ENCODE results near the gene ANKS1A. TPM values are rescaled to one million over a fixed set of nuclear protein-coding genes. Genes with fewer than 3 reads are reported as not detected.

Gene ANKS1A
- total RNA-seq, 1 donor from 2014 or later = 17.2 TPM

DNA sequence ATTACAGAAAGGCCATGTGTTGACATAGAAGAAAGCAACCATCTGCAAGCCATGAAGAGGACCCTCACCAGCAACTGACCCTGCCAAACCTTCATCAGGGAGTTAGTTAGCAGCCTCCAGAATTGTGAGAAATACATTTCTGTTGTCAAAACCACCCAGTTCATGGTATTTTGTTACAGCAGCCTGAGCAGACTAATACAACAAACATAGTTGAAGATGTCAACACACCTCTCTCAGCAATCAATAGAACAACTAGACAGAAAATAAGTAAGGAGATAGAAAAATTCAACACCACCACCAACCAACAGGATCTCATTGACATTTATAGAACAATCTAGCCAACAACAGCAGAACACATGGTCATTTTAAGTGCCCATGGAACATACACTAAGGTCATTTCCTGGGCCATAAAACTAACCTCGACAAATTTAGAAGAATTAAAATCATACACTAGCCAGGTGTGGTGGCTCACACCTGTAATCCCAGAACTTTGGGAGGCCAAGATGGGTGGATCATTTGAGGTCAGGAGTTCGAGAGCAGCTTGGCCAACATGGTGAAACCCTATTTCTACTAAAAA lies 219.3 kb downstream of the ANKS1A start:
- no peaks in the 10 kb centered on the region for H3K4me1 Mint-ChIP-seq (ENCODE audit: low read depth)
- H3K27ac Mint-ChIP-seq (ENCODE audit: unreplicated experiment) = no peak overlapping the region
- DNase-seq (ENCODE audit: low spot score) = no peak
- H3K36me3 Mint-ChIP-seq (ENCODE audit: low read depth) = peaks cover 9% of the 10 kb centered on the region
- no peaks in the 10 kb centered on the region for H3K27me3 Mint-ChIP-seq (ENCODE audit: low read depth)
- peaks cover 26% of the 10 kb centered on the region for H3K9me3 Mint-ChIP-seq (ENCODE audit: low read depth)
- H3K4me3 Mint-ChIP-seq (ENCODE audit: unreplicated experiment) = no peak overlapping the region
- TF ChIP-seq, protein P1, sequence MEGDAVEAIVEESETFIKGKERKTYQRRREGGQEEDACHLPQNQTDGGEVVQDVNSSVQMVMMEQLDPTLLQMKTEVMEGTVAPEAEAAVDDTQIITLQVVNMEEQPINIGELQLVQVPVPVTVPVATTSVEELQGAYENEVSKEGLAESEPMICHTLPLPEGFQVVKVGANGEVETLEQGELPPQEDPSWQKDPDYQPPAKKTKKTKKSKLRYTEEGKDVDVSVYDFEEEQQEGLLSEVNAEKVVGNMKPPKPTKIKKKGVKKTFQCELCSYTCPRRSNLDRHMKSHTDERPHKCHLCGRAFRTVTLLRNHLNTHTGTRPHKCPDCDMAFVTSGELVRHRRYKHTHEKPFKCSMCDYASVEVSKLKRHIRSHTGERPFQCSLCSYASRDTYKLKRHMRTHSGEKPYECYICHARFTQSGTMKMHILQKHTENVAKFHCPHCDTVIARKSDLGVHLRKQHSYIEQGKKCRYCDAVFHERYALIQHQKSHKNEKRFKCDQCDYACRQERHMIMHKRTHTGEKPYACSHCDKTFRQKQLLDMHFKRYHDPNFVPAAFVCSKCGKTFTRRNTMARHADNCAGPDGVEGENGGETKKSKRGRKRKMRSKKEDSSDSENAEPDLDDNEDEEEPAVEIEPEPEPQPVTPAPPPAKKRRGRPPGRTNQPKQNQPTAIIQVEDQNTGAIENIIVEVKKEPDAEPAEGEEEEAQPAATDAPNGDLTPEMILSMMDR (IDR thresholded peaks at IDR 0.05) = no peak

DNA sequence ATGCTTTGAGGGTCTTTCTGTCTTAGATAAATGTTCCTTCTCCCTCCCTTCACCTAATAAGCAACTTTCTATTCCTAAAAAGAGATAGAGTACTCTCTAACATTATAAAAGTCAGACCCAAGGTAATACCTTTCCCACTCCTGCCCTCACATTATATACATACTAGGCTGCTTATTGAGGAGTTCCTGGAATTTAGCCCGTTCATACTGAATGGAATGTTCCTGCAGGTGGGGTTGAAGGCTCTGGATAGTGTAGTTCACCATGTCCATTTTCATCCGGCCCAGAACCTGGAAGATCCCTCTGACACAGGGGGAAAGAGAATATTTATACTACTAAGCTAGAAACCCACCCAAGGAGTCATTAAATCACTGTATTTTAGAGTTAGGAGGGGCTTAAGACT lies 231.7 kb downstream of the ANKS1A start:
- peaks cover 6% of the 10 kb centered on the region for H3K9me3 Mint-ChIP-seq (ENCODE audit: low read depth)
- H3K27ac Mint-ChIP-seq (ENCODE audit: unreplicated experiment) = no peak overlapping the region
- no peak overlapping the region for H3K4me3 Mint-ChIP-seq (ENCODE audit: unreplicated experiment)
- no peaks in the 10 kb centered on the region for H3K27me3 Mint-ChIP-seq (ENCODE audit: low read depth)
- no peaks in the 10 kb centered on the region for H3K4me1 Mint-ChIP-seq (ENCODE audit: low read depth)
- DNase-seq (ENCODE audit: low spot score) = no peak
- H3K36me3 Mint-ChIP-seq (ENCODE audit: low read depth) = no peaks in the 10 kb centered on the region
- TF ChIP-seq, protein P1 (IDR thresholded peaks at IDR 0.05) = no peak

DNA sequence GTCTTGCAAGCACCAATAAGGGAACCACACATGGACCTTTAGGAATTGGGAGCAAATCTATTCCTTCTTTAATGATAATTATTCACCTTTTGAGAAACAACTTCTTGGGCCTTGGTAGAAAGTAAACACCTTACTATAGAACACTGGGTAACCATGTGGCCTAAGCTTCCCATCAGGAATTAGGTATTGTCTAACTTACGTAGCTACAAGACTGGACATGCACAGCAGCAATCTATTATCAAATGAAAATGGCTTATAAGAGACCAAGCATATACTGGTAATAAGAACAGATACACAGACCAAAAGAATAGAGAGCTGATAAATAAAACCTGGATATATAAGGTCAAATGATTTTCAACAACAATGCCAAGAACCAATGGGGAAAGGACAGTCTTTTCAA lies 235.3 kb downstream of the ANKS1A start:
- Mint-ChIP-seq H3K9me3 (ENCODE audit: low read depth) (peaks cover 6% of the 10 kb centered on the region), H3K4me1 (ENCODE audit: low read depth) (no peaks in the 10 kb centered on the region), H3K27ac (ENCODE audit: unreplicated experiment) (no peak overlapping the region), H3K36me3 (ENCODE audit: low read depth) (no peaks in the 10 kb centered on the region), H3K4me3 (ENCODE audit: unreplicated experiment) (no peak overlapping the region), H3K27me3 (ENCODE audit: low read depth) (no peaks in the 10 kb centered on the region)
- DNase-seq (ENCODE audit: low spot score) = no peak
- TF ChIP-seq, protein P1 (IDR thresholded peaks at IDR 0.05) = no peak

DNA sequence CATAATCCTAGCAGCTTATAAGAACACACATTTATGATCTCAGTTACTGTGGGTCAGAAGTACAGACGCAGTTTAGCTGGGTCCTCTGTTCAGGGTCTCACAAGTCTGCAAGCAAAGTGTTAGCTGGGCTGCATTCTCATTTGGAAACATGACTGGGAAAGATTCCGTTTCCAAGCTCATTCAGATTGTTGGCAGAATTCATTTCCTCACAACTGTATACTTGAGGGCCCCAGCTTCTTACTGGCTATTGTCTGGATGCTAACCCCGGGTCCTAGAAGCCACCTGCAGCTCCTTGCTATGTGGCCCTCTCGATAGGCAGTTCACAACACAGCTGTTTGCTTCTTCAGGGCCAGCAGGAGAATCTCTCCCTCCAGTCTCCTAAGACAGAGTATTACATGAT lies 239.0 kb downstream of the ANKS1A start:
- TF ChIP-seq, protein P1 (IDR thresholded peaks at IDR 0.05) = no peak
- Mint-ChIP-seq H3K9me3 (ENCODE audit: low read depth) (peaks cover under 1% of the 10 kb centered on the region), H3K4me1 (ENCODE audit: low read depth) (no peaks in the 10 kb centered on the region), H3K36me3 (ENCODE audit: low read depth) (no peaks in the 10 kb centered on the region), H3K27ac (ENCODE audit: unreplicated experiment) (no peak overlapping the region), H3K27me3 (ENCODE audit: low read depth) (no peaks in the 10 kb centered on the region), H3K4me3 (ENCODE audit: unreplicated experiment) (no peak overlapping the region)
- no peak for DNase-seq (ENCODE audit: low spot score)

DNA sequence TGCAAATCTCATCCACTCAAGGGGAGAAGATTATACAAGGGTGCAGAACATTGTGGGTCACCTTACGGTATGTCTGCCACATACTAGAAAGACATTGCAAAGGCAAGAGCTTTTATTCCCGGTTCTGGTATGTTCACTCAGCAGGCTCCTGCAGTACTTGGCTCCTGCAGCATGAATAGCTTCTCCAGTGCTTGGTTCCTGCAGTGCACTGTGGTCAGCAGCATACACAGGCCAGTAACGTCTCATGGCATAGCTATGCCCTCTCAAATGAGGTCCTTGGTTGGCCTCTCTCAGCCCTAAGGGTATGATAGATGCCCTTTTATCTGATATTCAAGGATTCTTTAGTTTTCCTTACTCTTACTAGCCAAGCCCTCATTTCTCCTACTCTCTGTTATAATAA lies 239.4 kb downstream of the ANKS1A start:
- no peak overlapping the region for H3K27ac Mint-ChIP-seq (ENCODE audit: unreplicated experiment)
- no peaks in the 10 kb centered on the region for H3K4me1 Mint-ChIP-seq (ENCODE audit: low read depth)
- H3K27me3 Mint-ChIP-seq (ENCODE audit: low read depth) = no peaks in the 10 kb centered on the region
- H3K36me3 Mint-ChIP-seq (ENCODE audit: low read depth) = no peaks in the 10 kb centered on the region
- TF ChIP-seq, protein P1 (IDR thresholded peaks at IDR 0.05) = no peak
- H3K4me3 Mint-ChIP-seq (ENCODE audit: unreplicated experiment) = no peak overlapping the region
- DNase-seq (ENCODE audit: low spot score) = no peak
- no peaks in the 10 kb centered on the region for H3K9me3 Mint-ChIP-seq (ENCODE audit: low read depth)

Data from chondrocyte (in vitro differentiated cells).